K562 (cell line): ENCODE measurements around the gene ITGB2. TPM values are rescaled to one million over a fixed set of nuclear protein-coding genes. Genes with fewer than 3 reads are reported as not detected.

Source experiments
- BDP1 ChIP-seq: IDR thresholded peaks from 3 replicates; pipeline ENCODE4 v1.6.1; 2011; ENCODE audit not compliant: insufficient read length, insufficient read depth
- BRF1 ChIP-seq: IDR thresholded peaks from 3 replicates; pipeline ENCODE4 v1.6.1; 2011; ENCODE audit warnings: borderline replicate concordance, mild to moderate bottlenecking; ENCODE audit not compliant: insufficient read length; ENCODE audit errors: extremely low read depth
- CBFA2T3 ChIP-seq: fragments of 450-650 bp; IDR thresholded peaks from 2 replicates; pipeline ENCODE4 v1.6.1; 2017
- CEBPB ChIP-seq: fragments of 450-650 bp; IDR thresholded peaks from 2 replicates; pipeline ENCODE4 v1.6.1; 2016; ENCODE audit warnings: missing genetic modification characterization, missing compliant biosample characterization
- DNMT1 ChIP-seq: fragments of 450-650 bp; IDR thresholded peaks from 2 replicates; pipeline ENCODE4 v1.6.1; 2016; ENCODE audit warnings: antibody characterized with exemption, mild to moderate bottlenecking
- E2F4 ChIP-seq: sonication (generic); formaldehyde crosslinking; IDR thresholded peaks from 2 replicates; pipeline ENCODE4 v1.8.0; 2022; ENCODE audit warnings: mild to moderate bottlenecking, low read depth, missing genetic modification reagents
- ETV5 ChIP-seq: sonication (generic); formaldehyde crosslinking; IDR thresholded peaks from 2 replicates; pipeline ENCODE4 v1.4.0; 2020; ENCODE audit warnings: low read depth, mild to moderate bottlenecking, missing genetic modification reagents
- GABPB1 ChIP-seq: sonication (generic); formaldehyde crosslinking; IDR thresholded peaks from 2 replicates; pipeline ENCODE4 v1.8.0; 2022; ENCODE audit warnings: mild to moderate bottlenecking, missing genetic modification reagents
- GABPB2 ChIP-seq: fragments of 250-450 bp; sonication (Bioruptor Pico); conservative IDR thresholded peaks from 2 replicates; pipeline ENCODE4 v1.5.1; 2021; ENCODE audit warnings: mild to moderate bottlenecking
- HDAC2 ChIP-seq: fragments of 450-650 bp; IDR thresholded peaks from 2 replicates; pipeline ENCODE4 v1.6.1; 2016; ENCODE audit warnings: mild to moderate bottlenecking
- HOMEZ ChIP-seq: fragments of 250-450 bp; sonication (Bioruptor Pico); IDR thresholded peaks from 2 replicates; pipeline ENCODE4 v1.4.0; 2020; ENCODE audit warnings: mild to moderate bottlenecking, moderate library complexity
- KHSRP ChIP-seq: fragments of 450-650 bp; IDR thresholded peaks from 2 replicates; pipeline ENCODE4 v1.6.1; 2017
- KLF13 ChIP-seq: fragments of 450-650 bp; IDR thresholded peaks from 2 replicates; pipeline ENCODE4 v1.6.1; 2016; ENCODE audit warnings: missing genetic modification characterization, low read depth, mild to moderate bottlenecking, missing compliant biosample characterization, moderate library complexity, borderline replicate concordance
- KLF16 ChIP-seq: IDR thresholded peaks from 2 replicates; pipeline ENCODE4 v1.6.1; 2016; ENCODE audit warnings: antibody characterized with exemption
- MITF ChIP-seq: IDR thresholded peaks from 2 replicates; pipeline ENCODE4 v1.6.1; 2014; ENCODE audit warnings: antibody characterized with exemption
- NCOR1 ChIP-seq: fragments of 450-650 bp; IDR thresholded peaks from 2 replicates; pipeline ENCODE4 v1.6.1; 2016; ENCODE audit warnings: mild to moderate bottlenecking, moderate library complexity
- PKNOX1 ChIP-seq: fragments of 450-650 bp; IDR thresholded peaks from 2 replicates; pipeline ENCODE4 v1.6.1; 2016
- POLR2G ChIP-seq: fragments of 200-400 bp; formaldehyde crosslinking; IDR thresholded peaks from 2 replicates; pipeline ENCODE4 v1.6.1; 2017; ENCODE audit warnings: low read depth, mild to moderate bottlenecking, antibody characterized with exemption, low read length, moderate library complexity
- RHOXF2B ChIP-seq: fragments of 250-450 bp; sonication (Bioruptor Pico); conservative IDR thresholded peaks from 2 replicates; pipeline ENCODE4 v1.5.1; 2021
- SMAD2 ChIP-seq: fragments of 150-350 bp; IDR thresholded peaks from 2 replicates; pipeline ENCODE4 v1.6.1; 2014; ENCODE audit warnings: low read depth, mild to moderate bottlenecking, low read length
- TFAM ChIP-seq: fragments of 250-450 bp; sonication (Bioruptor Pico); conservative IDR thresholded peaks from 2 replicates; pipeline ENCODE4 v1.5.0; 2021; ENCODE audit warnings: mild to moderate bottlenecking, moderate library complexity
- ZEB2 ChIP-seq: fragments of 450-650 bp; IDR thresholded peaks from 2 replicates; pipeline ENCODE4 v1.6.1; 2016
- ZFX ChIP-seq: sonication (generic); formaldehyde crosslinking; IDR thresholded peaks from 2 replicates; pipeline ENCODE4 v1.8.0; 2022; ENCODE audit warnings: mild to moderate bottlenecking, missing genetic modification reagents, moderate library complexity
- ZNF316 ChIP-seq: fragments of 450-650 bp; IDR thresholded peaks from 2 replicates; pipeline ENCODE4 v1.6.1; 2016
- ZNF445 ChIP-seq: fragments of 250-450 bp; sonication (Bioruptor Pico); IDR thresholded peaks from 2 replicates; pipeline ENCODE4 v1.4.0; 2020; ENCODE audit warnings: low read depth, mild to moderate bottlenecking, moderate library complexity
- ZNF586 ChIP-seq: fragments of 450-650 bp; formaldehyde crosslinking; conservative IDR thresholded peaks from 2 replicates; pipeline ENCODE4 v1.4.0; 2020; ENCODE audit warnings: mild to moderate bottlenecking, moderate library complexity
- polyA plus RNA-seq, 8 experiments: library from polyadenylated mRNA; depleted of rRNA in 4 of 8; stranded (reverse) in 5 of 8; unstranded in 3 of 8; fragments of >200 nt; fragmentation: Nextera tagmentation in 2 of 8; fragmentation: Illumina TruSeq in 1 of 8; extraction: Ambion mirVana in 2 of 8; extraction: Trizol in 1 of 8; gene quantifications; 2 replicates each; pipeline versions ENCODE4 v1.2.1 to v1.2.3, GENCODE V29; 2011 to 2014; ENCODE audit warnings: inconsistent platforms in 1 of 8, missing spikeins in 1 of 8
- total RNA-seq, 7 experiments: library from RNA; depleted of rRNA in 6 of 7; stranded (reverse); fragments of >200 nt in 6 of 7; fragmentation: Illumina TruSeq in 2 of 7; extraction: Trizol in 2 of 7; gene quantifications; 2 replicates each; pipeline versions ENCODE4 v1.2.1 to v1.2.3, GENCODE V29; 2011 to 2021; ENCODE audit warnings: low replicate concordance in 1 of 7

The ITGB2 gene
- total and polyA plus RNA-seq, 9 of the 15 experiments (the other 6 are each of a cell fraction or from before 2014, with no cell fraction given), result 0.07 to 1.3 (median 0.51) TPM; not detected in 2

- TF ChIP-seq CBFA2T3 (peak; percentile 33; the same call in 1 of the 2 replicates), ZNF316 (no peak), HDAC2 (peak; percentile 42; the same call in 1 of the 2 replicates), ETV5 (no peak), KHSRP (no peak), NCOR1 (peak; percentile 88), CEBPB (tag) (no peak), DNMT1 (no peak), TFAM (CRISPR knock-in tag) (no peak), HOMEZ (no peak), ZNF586 (CRISPR knock-in tag) (no peak), SMAD2 (no peak), GABPB2 (CRISPR knock-in tag) (no peak), BRF1 (no peak), GABPB1 (CRISPR knock-in tag) (no peak), MITF (no peak), ZEB2 (no peak), PKNOX1 (peak; percentile 43; the same call in 1 of the 2 replicates), POLR2G (no peak), BDP1 (no peak), KLF13 (tag) (no peak), ZNF445 (CRISPR knock-in tag) (no peak), E2F4 (CRISPR knock-in tag) (no peak), KLF16 (no peak), ZFX (peak; percentile 39; the same call in 1 of the 2 replicates), RHOXF2B (CRISPR knock-in tag) (no peak)
These were observed 83.8 kb downstream of the ITGB2 start (continued) for GRCh38 chr21:44836666-44837471.
